Heart right ventricle (tissue), 16 donors: ENCODE data around the gene PBX4. TPM values are rescaled to one million over a fixed set of nuclear protein-coding genes. Genes with fewer than 3 reads are reported as not detected.

ENCODE experiments used
- ATAC-seq, 8 donors: fragments of 200-7000 bp; cut with Tn5 transposase; one replicate each; pipeline ENCODE4 v1.9.1; 2020; ENCODE audit warnings: mild to moderate bottlenecking in 8 of 8, moderate library complexity in 8 of 8, moderate number of reproducible peaks in 1 of 8
- DNase-seq, 2 donors: peaks; one replicate each; pipeline ENCODE4 v3.0.0-alpha.2; 2020
- H3K27ac ChIP-seq, 10 donors: fragments of 200-600 bp; sonication (generic) in 2 of 10; one replicate each; pipeline versions ENCODE4 v1.5.0 to v1.8.0; 2020 to 2022; ENCODE audit warnings: mild to moderate bottlenecking in 3 of 10
- H3K27me3 ChIP-seq, 7 donors: fragments of 200-600 bp; one replicate each; pipeline ENCODE4 v1.8.0; 2021 to 2022; ENCODE audit warnings: mild to moderate bottlenecking in 2 of 7
- H3K36me3 ChIP-seq, 9 donors: fragments of 200-600 bp; sonication (generic) in 1 of 9; one replicate each; pipeline versions ENCODE4 v1.5.0 to v1.8.0; 2020 to 2022; ENCODE audit warnings: mild to moderate bottlenecking in 2 of 9
- H3K4me1 ChIP-seq, 9 donors: fragments of 200-600 bp; sonication (generic) in 1 of 9; one replicate each; pipeline versions ENCODE4 v1.5.0 to v1.8.0; 2020 to 2022; ENCODE audit warnings: mild to moderate bottlenecking in 4 of 9
- H3K4me3 ChIP-seq, 10 donors: fragments of 200-600 bp; sonication (generic) in 2 of 10; one replicate each; pipeline versions ENCODE4 v1.5.0 to v1.8.0; 2020 to 2022; ENCODE audit warnings: mild to moderate bottlenecking in 7 of 10, moderate library complexity in 2 of 10
- H3K9me3 ChIP-seq, 11 donors: fragments of 200-600 bp in 10 of 11; sonication (generic) in 2 of 11; one replicate each; pipeline versions ENCODE4 v1.5.0 to v1.8.0; 2013 to 2022; ENCODE audit warnings: mild to moderate bottlenecking in 2 of 11, control low read depth in 1 of 11, moderate library complexity in 1 of 11
- WGBS, 2 donors: extraction: QIAGEN DNeasy Blood & Tissue Kit; methylation state at CpG; one replicate each; pipeline ENCODE4 v1.1.7; 2013; ENCODE audit warnings: inconsistent platforms in 1 of 2; 5-methylcytosine and 5-hydroxymethylcytosine counted together
- intact Hi-C, 10 donors: fragments of 100-400 bp; cut with DNase I; formaldehyde crosslinking; loops; one replicate each; pipeline versions ENCODE4 v1.11.1 to v1.14.2; 2022
- polyA plus RNA-seq, 2 donors: library from polyadenylated mRNA; stranded (reverse); fragments of 200-250 nt; gene quantifications; one replicate each; pipeline ENCODE4 v1.2.3, GENCODE V29; 2013
- total RNA-seq, 10 donors: library from RNA; stranded (reverse); fragmentation: NEBNext Ultra II Directional in 3 of 10; extraction: Animal tissue kit (Norgen Biotek cat#: 25700) in 3 of 10; gene quantifications; one replicate each; pipeline versions ENCODE4 v1.2.1 to v1.2.4, GENCODE V29; 2021 to 2023
- TF ChIP-seq, protein P1 (sequence below), 9 donors: fragments of 200-600 bp; sonication (generic) in 2 of 9; IDR thresholded peaks; one replicate each; pipeline versions ENCODE4 v1.5.0 to v1.8.0; 2021 to 2022; ENCODE audit warnings: antibody characterized with exemption in 9 of 9, mild to moderate bottlenecking in 5 of 9, moderate library complexity in 1 of 9
- donor health status: Arrhythmogenic right ventricular cardiomyopathy.
- donor health status: ischemic (EF 13 %, LVEDD 7.1; RV severe dilation, severe dysfunction).
- donor health status: healthy with polysubstance abuse.
- donor health status: DM: no; HTN: yes; CAD: no.
- donor health status: DM: no; HTN: no; CAD: no.
- donor health status: ischemic (EF 25% LVEDD 6.9; RV normal size, moderate dysfunction).
- donor health status: ischemic (EF 25% LVEDD 5.7; RV mildly dilated, moderate dysfunction).
- donor health status: healthy.
- donor health status: DM: yes; HTN: yes; CAD: no.
- donor health status: Ischemic cardiomyopathy.
- donor health status: ischemic (EF 35%, LVEDD 5.7; RV mildly dilated, moderate dysfunction).
- donor health status: nonischemic (EF 11% LVEDD 7.7; RV severe dilation, severe dysfunction).
- donor health status: DM: yes; HTN: yes; CAD: no.
- donor health status: PGD.
- donor health status: ischemic (EF 29% LVEDD 5.4; RV normal size, mild dysfunction).
- donor health status: nonischemic (EF 23%, LVEDD 6.1; RV moderate dilation, normal function).

The PBX4 gene
- total and polyA plus RNA-seq, 12 donors = 0.06 to 1.2 (median 0.36) TPM; not detected in 7

- Histone ChIP-seq H3K27ac (peak overlapping the region in 1 of 10 donors; percentile 80), H3K27me3 (peaks cover 0 to 8% (median 0%) of the 10 kb centered on the region in 7 donors), H3K36me3 (no peaks in the 10 kb centered on the region), H3K9me3 (no peaks in the 10 kb centered on the region), H3K4me1 (peaks cover 0 to 29% (median 0%) of the 10 kb centered on the region in 9 donors), H3K4me3 (no peak overlapping the region)
- TF ChIP-seq, protein P1, sequence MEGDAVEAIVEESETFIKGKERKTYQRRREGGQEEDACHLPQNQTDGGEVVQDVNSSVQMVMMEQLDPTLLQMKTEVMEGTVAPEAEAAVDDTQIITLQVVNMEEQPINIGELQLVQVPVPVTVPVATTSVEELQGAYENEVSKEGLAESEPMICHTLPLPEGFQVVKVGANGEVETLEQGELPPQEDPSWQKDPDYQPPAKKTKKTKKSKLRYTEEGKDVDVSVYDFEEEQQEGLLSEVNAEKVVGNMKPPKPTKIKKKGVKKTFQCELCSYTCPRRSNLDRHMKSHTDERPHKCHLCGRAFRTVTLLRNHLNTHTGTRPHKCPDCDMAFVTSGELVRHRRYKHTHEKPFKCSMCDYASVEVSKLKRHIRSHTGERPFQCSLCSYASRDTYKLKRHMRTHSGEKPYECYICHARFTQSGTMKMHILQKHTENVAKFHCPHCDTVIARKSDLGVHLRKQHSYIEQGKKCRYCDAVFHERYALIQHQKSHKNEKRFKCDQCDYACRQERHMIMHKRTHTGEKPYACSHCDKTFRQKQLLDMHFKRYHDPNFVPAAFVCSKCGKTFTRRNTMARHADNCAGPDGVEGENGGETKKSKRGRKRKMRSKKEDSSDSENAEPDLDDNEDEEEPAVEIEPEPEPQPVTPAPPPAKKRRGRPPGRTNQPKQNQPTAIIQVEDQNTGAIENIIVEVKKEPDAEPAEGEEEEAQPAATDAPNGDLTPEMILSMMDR (IDR thresholded peaks at IDR 0.05) = no peak
- whole genome bisulfite sequencing, 2 donors = 51 to 65% methylated on average over 13 of the region's 13 CpGs
- DNase-seq = no peak
- intact Hi-C loops = no loop called here
- peak in 5 of 8 donors; percentile 22 to 76 (median 45) for ATAC-seq
Observed at GRCh38 chr19:19591133-19591825, 27.2 kb downstream of the PBX4 start.

GRCh38 chr19:19588546-19588945, 29.9 kb downstream of the PBX4 start:
- TF ChIP-seq, protein P1 (IDR thresholded peaks at IDR 0.05) = no peak
- ATAC-seq (no peak), DNase-seq (no peak)
- intact Hi-C loops = no loop called here
- no peaks in the 10 kb centered on the region for H3K9me3 ChIP-seq
- no peak overlapping the region for H3K4me3 ChIP-seq
- 86 to 89% methylated on average over 2 of the region's 2 CpGs for WGBS, 2 donors
- H3K4me1 ChIP-seq = peaks cover 0 to 19% (median 0%) of the 10 kb centered on the region in 9 donors
- H3K27ac ChIP-seq = no peak overlapping the region
- H3K27me3 ChIP-seq = peaks cover 0 to 6% (median 0%) of the 10 kb centered on the region in 7 donors
- no peaks in the 10 kb centered on the region for H3K36me3 ChIP-seq

- Histone ChIP-seq H3K36me3 (no peaks in the 10 kb centered on the region), H3K4me3 (no peak overlapping the region), H3K4me1 (peaks cover 0 to 19% (median 0%) of the 10 kb centered on the region in 9 donors), H3K27ac (no peak overlapping the region), H3K27me3 (peaks cover 0 to 1% (median 0%) of the 10 kb centered on the region in 7 donors), H3K9me3 (no peaks in the 10 kb centered on the region)
- ATAC-seq = no peak
- no peak for DNase-seq
- WGBS, 2 donors = 93% methylated on average over 5 of the region's 5 CpGs
- TF ChIP-seq, protein P1 (IDR thresholded peaks at IDR 0.05) = no peak
- intact Hi-C loops = no loop called here
Observed at GRCh38 chr19:19587771-19588170, 30.7 kb downstream of the PBX4 start.

DNA sequence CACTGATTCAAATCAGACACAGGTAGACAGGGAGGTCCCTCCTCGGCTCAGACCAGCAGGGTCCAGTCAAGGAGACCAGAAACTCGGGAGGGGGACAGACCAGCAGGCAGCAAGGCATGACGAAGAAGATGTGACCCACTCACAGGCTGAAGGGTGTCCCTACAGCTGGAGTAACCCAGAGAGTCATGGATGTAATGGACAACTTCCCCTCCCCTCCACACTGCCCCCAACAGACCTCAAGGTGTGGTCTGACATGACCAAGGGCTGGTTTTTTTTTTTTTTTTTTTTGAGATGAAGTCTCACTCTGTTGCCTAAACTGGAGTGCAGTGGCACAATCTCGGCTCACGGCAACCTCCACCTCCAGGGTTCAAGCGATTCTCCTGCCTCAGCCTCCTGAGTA, 34.1 kb downstream of the PBX4 start:
- Histone ChIP-seq H3K36me3 (no peaks in the 10 kb centered on the region), H3K4me3 (no peak overlapping the region), H3K27ac (no peak overlapping the region), H3K27me3 (no peaks in the 10 kb centered on the region), H3K9me3 (no peaks in the 10 kb centered on the region), H3K4me1 (no peaks in the 10 kb centered on the region)
- DNase-seq = no peak
- ATAC-seq = no peak
- TF ChIP-seq, protein P1 (IDR thresholded peaks at IDR 0.05) = no peak
- 86 to 90% methylated on average over 6 of the region's 6 CpGs for WGBS, 2 donors
- intact Hi-C loops = no loop called here
